Prostate gland (tissue), 2 donors: ENCODE data around the gene RFX2. TPM values are rescaled to one million over a fixed set of nuclear protein-coding genes. Genes with fewer than 3 reads are reported as not detected.
A peak's percentile ranks its signal among the peaks of the same experiment; 100 is the strongest.

Source experiments
- DNase-seq: peaks from one replicate; pipeline ENCODE4 v3.0.0-alpha.2; 2019; ENCODE audit warnings: low spot score
- H3K27ac ChIP-seq, 2 donors: fragments of 200-600 bp; sonication (generic); 2 replicates each; pipeline ENCODE4 v1.5.1; 2017 to 2019
- H3K27me3 ChIP-seq: fragments of 200-600 bp; sonication (generic); replicated peaks from 2 replicates; pipeline ENCODE4 v1.5.1; 2019; ENCODE audit not compliant: insufficient read depth
- H3K36me3 ChIP-seq, 2 donors: fragments of 200-600 bp; sonication (generic); 1 replicate in 1 of 2; 2 replicates in 1 of 2; pipeline versions ENCODE4 v1.5.1 to v1.8.1; 2017 to 2019
- H3K4me1 ChIP-seq: fragments of 200-600 bp; sonication (generic); replicated peaks from 2 replicates; pipeline ENCODE4 v1.5.1; 2019
- H3K4me3 ChIP-seq, 2 donors: fragments of 200-600 bp; sonication (generic); 2 replicates each; pipeline ENCODE4 v1.5.1; 2017 to 2019
- H3K9me3 ChIP-seq: fragments of 200-600 bp; sonication (generic); 2 replicates; pipeline ENCODE4 v1.5.1; 2017
- CTCF ChIP-seq, 4 experiments: fragments of 200-600 bp in 2 of 4; fragments of 450-650 bp in 2 of 4; sonication (generic) in 2 of 4; IDR thresholded peaks; 1 replicate in 3 of 4; 2 replicates in 1 of 4; pipeline ENCODE4 v1.5.1; 2016 to 2019; ENCODE audit warnings: antibody characterized with exemption in 4 of 4, mild to moderate bottlenecking in 2 of 4, moderate library complexity in 2 of 4
- POLR2A ChIP-seq: fragments of 450-650 bp; IDR thresholded peaks from one replicate; pipeline ENCODE4 v1.6.1; 2016; ENCODE audit warnings: antibody characterized with exemption, mild to moderate bottlenecking
- POLR2AphosphoS5 ChIP-seq: sonication (generic); formaldehyde crosslinking; IDR thresholded peaks from one replicate; pipeline ENCODE4 v1.6.1; 2017; ENCODE audit warnings: antibody characterized with exemption
- WGBS: methylation state at CpG from one replicate; pipeline ENCODE4 v1.1.5; 2018; 5-methylcytosine and 5-hydroxymethylcytosine counted together
- intact Hi-C: fragments of 100-400 bp; cut with DNase I; formaldehyde crosslinking; loops from one replicate; pipeline ENCODE4 v1.14.2; 2022
- total RNA-seq, 2 donors: library from RNA; depleted of rRNA; stranded (reverse); fragments of >200 nt; gene quantifications; one replicate each; pipeline ENCODE4 v1.1.0, GENCODE V29; 2016

RFX2 gene
- total RNA-seq, 2 donors from 2014 or later = 13.4 to 25.3 TPM

GRCh38 chr19:6067975-6068374 is 42.3 kb downstream of the RFX2 start:
- intact Hi-C loops = no loop called here
- TF ChIP-seq CTCF (IDR thresholded peaks at IDR 0.05) (no peak), POLR2AphosphoS5 (no peak), POLR2A (no peak)
- DNase-seq = no peak
- no peak overlapping the region for H3K4me3 ChIP-seq
- no peaks in the 10 kb centered on the region for H3K9me3 ChIP-seq
- no peaks in the 10 kb centered on the region for H3K4me1 ChIP-seq
- H3K27ac ChIP-seq = no peak overlapping the region
- 94% methylated on average over 2 of the region's 2 CpGs for WGBS
- no peaks in the 10 kb centered on the region for H3K27me3 ChIP-seq
- H3K36me3 ChIP-seq = no peaks in the 10 kb centered on the region

DNA sequence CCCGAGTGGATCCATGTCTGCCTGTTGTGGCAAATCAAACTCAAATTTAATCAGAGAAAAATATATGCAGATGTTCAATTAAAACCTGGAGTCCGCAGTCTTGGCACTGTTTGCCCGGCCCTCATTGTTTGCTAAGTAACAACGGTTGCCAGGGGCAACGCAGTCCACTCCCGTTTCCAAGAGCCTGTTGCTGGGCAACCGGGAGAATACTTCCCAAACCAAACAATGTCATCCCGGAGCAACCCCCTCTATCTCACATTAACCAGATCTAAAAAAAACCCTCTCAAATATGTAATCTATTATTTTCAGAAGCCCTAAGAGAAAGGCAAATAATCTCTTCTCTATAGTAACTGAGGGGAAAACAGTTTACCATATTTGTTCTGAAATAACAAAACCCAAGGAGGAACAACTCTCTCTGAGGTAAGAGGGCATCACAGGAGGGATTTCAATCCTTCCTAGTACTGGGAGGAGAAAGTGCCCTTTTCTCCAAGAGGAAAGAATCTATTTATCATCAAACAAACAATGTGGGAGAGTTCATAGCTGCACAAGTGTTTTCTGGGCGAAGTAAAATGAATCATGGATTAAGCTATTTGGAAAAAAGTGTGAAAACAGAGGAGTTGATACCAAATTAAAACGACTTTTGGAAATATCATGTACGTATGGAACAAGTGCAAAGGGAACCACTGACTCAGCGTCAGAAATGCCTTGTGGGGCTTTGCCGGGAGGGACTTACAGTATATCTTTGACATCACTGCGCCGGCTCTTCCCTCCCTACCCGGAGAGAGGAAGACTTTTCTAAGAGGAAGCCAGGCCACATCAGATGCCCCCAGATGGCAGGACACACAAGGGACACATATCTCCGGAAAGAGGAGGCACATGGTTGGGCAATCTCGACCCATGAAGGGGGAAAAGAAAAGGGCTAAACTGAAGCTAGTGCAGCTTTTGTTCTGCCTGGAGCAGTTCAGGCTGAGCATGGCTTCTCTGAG is 43.3 kb downstream of the RFX2 start:
- Histone ChIP-seq H3K9me3 (no peaks in the 10 kb centered on the region), H3K27ac (peak overlapping the region in 1 of 2 donors; percentile 22), H3K4me1 (no peaks in the 10 kb centered on the region), H3K36me3 (no peaks in the 10 kb centered on the region), H3K4me3 (no peak overlapping the region), H3K27me3 (no peaks in the 10 kb centered on the region)
- WGBS = 15% methylated on average over 18 of the region's 18 CpGs
- peak; percentile 88 for DNase-seq
- TF ChIP-seq POLR2AphosphoS5 (peak; percentile 52), POLR2A (no peak)
- intact Hi-C loops = no loop called here

GRCh38 chr19:6065685-6066374 is 44.5 kb downstream of the RFX2 start:
- Histone ChIP-seq H3K27ac (peak overlapping the region in 1 of 2 donors; percentile 22), H3K27me3 (no peaks in the 10 kb centered on the region), H3K4me1 (no peaks in the 10 kb centered on the region), H3K4me3 (no peak overlapping the region), H3K36me3 (no peaks in the 10 kb centered on the region), H3K9me3 (no peaks in the 10 kb centered on the region)
- 9% methylated on average over 16 of the region's 16 CpGs for WGBS
- intact Hi-C loops = no loop called here
- no peak for DNase-seq
- TF ChIP-seq POLR2A (no peak), CTCF (IDR thresholded peaks at IDR 0.05) (no peak), POLR2AphosphoS5 (no peak)

DNA sequence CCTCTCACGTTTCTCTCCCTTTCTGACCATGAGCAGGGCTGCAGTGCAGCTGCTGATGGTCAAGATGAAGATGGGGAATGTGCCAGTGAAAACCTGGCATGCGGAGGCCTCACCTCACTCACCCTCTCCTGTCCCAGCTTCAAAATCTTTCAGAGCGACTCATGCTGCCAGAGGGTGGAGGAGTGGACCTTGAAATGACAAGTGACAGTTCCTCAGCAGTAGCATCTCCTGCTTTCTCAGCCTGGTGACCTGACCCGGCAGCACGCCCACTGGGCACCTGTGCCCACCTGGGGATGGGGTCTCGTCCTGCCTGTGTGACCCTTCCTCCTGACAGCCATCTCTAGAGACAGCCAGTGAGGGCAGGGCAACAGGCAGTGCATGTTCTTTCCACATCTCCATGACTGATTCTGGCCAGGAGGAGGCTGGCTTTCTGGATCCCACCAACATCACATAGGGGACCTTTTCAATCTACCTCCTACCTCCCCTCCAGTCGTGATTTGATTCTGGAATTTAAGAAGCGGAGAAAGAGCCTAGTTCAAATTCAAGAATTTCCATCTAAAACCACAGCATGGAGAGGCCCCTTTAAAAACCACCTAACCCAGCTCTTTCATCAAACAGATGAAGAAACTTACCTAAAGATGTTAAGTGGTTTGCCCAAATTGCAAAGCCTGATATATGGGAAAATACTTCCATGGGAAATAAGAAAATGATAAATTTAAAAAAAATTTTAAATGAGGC is 45.8 kb downstream of the RFX2 start:
- no peak overlapping the region for H3K27ac ChIP-seq
- TF ChIP-seq POLR2AphosphoS5 (no peak), CTCF (IDR thresholded peaks at IDR 0.05) (no peak), POLR2A (no peak)
- no peaks in the 10 kb centered on the region for H3K4me1 ChIP-seq
- H3K36me3 ChIP-seq = no peaks in the 10 kb centered on the region
- 87% methylated on average over 8 of the region's 8 CpGs for WGBS
- no peaks in the 10 kb centered on the region for H3K27me3 ChIP-seq
- intact Hi-C loops = no loop called here
- H3K9me3 ChIP-seq = no peaks in the 10 kb centered on the region
- no peak for DNase-seq
- H3K4me3 ChIP-seq = no peak overlapping the region
